Hepatocyte (in vitro differentiated cells): Measurements from ENCODE around the gene DGAT2.

Source experiments
- CTCF ChIP-seq: fragments of 200-600 bp; sonication (generic); IDR thresholded peaks from 2 replicates; pipeline ENCODE4 v1.5.1; 2016; ENCODE audit warnings: antibody characterized with exemption, mild to moderate bottlenecking; ENCODE audit not compliant: poor library complexity
- EZH2 ChIP-seq: fragments of 200-600 bp; sonication (generic); IDR thresholded peaks from 2 replicates; pipeline ENCODE4 v1.6.1; 2016; ENCODE audit warnings: antibody characterized with exemption, mild to moderate bottlenecking, borderline replicate concordance

GRCh38 chr11:75792997-75793800 lies 24.6 kb downstream of the DGAT2 start:
- TF ChIP-seq EZH2 (no peak), CTCF (no peak)
